Lung (tissue), 12 donors: ENCODE measurements around the gene ALDH1A3. TPM values are rescaled to one million over a fixed set of nuclear protein-coding genes. Genes with fewer than 3 reads are reported as not detected.

Experiments
- ATAC-seq: fragments of 200-7000 bp; cut with Tn5 transposase; one replicate; pipeline ENCODE4 v1.9.1; 2020; ENCODE audit warnings: moderate number of reproducible peaks; ENCODE audit not compliant: insufficient read depth, low FRiP score
- DNase-seq, 3 donors: peaks; one replicate each; pipeline ENCODE4 v3.0.0-alpha.2; 2013 to 2017
- H3K27ac ChIP-seq, 2 donors: one replicate each; pipeline ENCODE4 v1.5.1; 2013; ENCODE audit warnings: mild to moderate bottlenecking in 2 of 2, moderate library complexity in 2 of 2, control low read depth in 1 of 2, inconsistent platforms in 1 of 2, low read depth in 1 of 2, low read length in 1 of 2
- H3K27me3 ChIP-seq, 3 donors: one replicate each; pipeline ENCODE4 v1.5.1; 2013; ENCODE audit warnings: low read length in 2 of 3; ENCODE audit not compliant: control insufficient read depth in 3 of 3, insufficient read depth in 3 of 3
- H3K36me3 ChIP-seq, 4 donors: one replicate each; pipeline ENCODE4 v1.5.1; 2013; ENCODE audit warnings: low read length in 4 of 4, mild to moderate bottlenecking in 1 of 4, moderate library complexity in 1 of 4; ENCODE audit not compliant: control insufficient read depth in 4 of 4, insufficient read depth in 4 of 4
- H3K4me1 ChIP-seq, 5 donors: one replicate each; pipeline ENCODE4 v1.5.1; 2013; ENCODE audit warnings: low read length in 5 of 5, mild to moderate bottlenecking in 2 of 5, moderate library complexity in 1 of 5; ENCODE audit not compliant: control insufficient read depth in 5 of 5, insufficient read depth in 5 of 5
- H3K4me3 ChIP-seq: one replicate; pipeline ENCODE4 v1.5.1; 2013; ENCODE audit warnings: mild to moderate bottlenecking, control low read depth, moderate library complexity
- H3K9ac ChIP-seq, 2 donors: one replicate each; pipeline ENCODE4 v1.5.1; 2013; ENCODE audit warnings: low read length in 2 of 2, control low read depth in 1 of 2; ENCODE audit not compliant: insufficient read depth in 1 of 2
- H3K9me3 ChIP-seq, 4 donors: one replicate each; pipeline ENCODE4 v1.5.1; 2013; ENCODE audit warnings: low read length in 3 of 4, mild to moderate bottlenecking in 1 of 4, moderate library complexity in 1 of 4; ENCODE audit not compliant: control insufficient read depth in 4 of 4, insufficient read depth in 3 of 4
- WGBS, 2 donors: extraction: QIAGEN DNeasy Blood & Tissue Kit; methylation state at CpG; one replicate each; pipeline ENCODE4 v1.1.7; 2013; 5-methylcytosine and 5-hydroxymethylcytosine counted together
- polyA plus RNA-seq, 2 donors: library from polyadenylated mRNA; stranded (reverse); fragments of 200-250 nt; gene quantifications; one replicate each; pipeline ENCODE4 v1.2.1, GENCODE V29; 2013
- total RNA-seq, 2 donors: library from RNA; depleted of rRNA in 1 of 2; stranded (reverse); fragments of >200 nt in 1 of 2; gene quantifications; one replicate each; pipeline ENCODE4 v1.2.1, GENCODE V29; 2014 to 2021
- TF ChIP-seq, protein P1 (sequence below): IDR thresholded peaks from 2 replicates; pipeline ENCODE4 v1.5.1; 2012; ENCODE audit warnings: mild to moderate bottlenecking; ENCODE audit errors: control extremely low read depth, extremely low read depth
- donor health status: control.
- donor health status: control.
- donor health status: Bipolar disorder and iron deficiency.
- donor health status: healthy.
- donor health status: DM: yes; HTN: yes; CAD: no.

The ALDH1A3 gene
- total and polyA plus RNA-seq, 4 donors: 3.0 to 18.7 (median 14.8) TPM

DNA sequence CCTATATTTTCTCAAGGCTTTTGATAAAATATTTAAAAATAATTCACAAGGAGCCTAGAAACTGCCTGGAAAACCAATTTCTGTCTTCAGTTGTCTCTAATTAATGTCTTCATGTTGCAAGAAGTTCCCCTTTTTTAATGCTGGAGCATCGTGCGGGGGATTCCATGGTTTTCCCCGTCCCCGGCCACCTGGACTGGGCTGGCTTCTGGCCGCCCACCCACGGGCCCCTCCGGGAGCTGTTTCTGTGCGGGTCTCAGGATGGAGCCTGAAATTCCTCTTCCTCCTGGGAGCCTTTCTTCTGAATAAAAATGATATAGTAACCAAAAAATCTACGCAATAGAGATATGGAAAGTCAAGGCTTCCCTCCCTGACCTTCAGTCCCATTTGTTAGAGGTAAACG lies 31.5 kb downstream of the ALDH1A3 start:
- Histone ChIP-seq H3K36me3 (no peaks in the 10 kb centered on the region), H3K9ac (no peak overlapping the region), H3K27ac (no peak overlapping the region), H3K4me1 (peaks cover 0 to 22% (median 0%) of the 10 kb centered on the region in 5 donors), H3K4me3 (no peak overlapping the region), H3K9me3 (peaks cover 0 to 1% (median 0%) of the 10 kb centered on the region in 4 donors), H3K27me3 (no peaks in the 10 kb centered on the region)
- 79 to 87% methylated on average over 10 of the region's 10 CpGs for WGBS, 2 donors
- DNase-seq (no peak), ATAC-seq (no peak)
- TF ChIP-seq, protein P1, sequence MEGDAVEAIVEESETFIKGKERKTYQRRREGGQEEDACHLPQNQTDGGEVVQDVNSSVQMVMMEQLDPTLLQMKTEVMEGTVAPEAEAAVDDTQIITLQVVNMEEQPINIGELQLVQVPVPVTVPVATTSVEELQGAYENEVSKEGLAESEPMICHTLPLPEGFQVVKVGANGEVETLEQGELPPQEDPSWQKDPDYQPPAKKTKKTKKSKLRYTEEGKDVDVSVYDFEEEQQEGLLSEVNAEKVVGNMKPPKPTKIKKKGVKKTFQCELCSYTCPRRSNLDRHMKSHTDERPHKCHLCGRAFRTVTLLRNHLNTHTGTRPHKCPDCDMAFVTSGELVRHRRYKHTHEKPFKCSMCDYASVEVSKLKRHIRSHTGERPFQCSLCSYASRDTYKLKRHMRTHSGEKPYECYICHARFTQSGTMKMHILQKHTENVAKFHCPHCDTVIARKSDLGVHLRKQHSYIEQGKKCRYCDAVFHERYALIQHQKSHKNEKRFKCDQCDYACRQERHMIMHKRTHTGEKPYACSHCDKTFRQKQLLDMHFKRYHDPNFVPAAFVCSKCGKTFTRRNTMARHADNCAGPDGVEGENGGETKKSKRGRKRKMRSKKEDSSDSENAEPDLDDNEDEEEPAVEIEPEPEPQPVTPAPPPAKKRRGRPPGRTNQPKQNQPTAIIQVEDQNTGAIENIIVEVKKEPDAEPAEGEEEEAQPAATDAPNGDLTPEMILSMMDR: no peak

DNA sequence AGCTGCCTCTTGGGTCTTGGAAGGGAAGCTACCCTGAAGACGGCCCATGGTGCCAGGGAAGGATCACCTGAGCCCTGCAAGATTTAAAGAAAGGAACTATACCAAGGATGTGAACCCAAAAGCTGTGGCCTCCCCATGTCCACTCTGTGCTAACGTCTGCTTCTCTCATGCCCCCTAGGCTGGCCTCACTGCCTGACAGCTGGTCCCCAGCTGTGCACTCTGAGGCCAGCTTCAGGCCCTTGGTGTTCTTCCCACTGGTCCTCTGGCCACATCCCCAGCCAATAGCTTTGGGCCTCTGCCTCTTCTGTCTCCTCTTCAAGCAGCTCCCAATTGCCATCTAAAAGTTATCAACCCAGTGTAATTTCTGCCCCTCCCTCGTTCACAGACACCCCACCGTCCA lies 34.3 kb downstream of the ALDH1A3 start:
- Histone ChIP-seq H3K27me3 (peaks cover 0 to 22% (median 18%) of the 10 kb centered on the region in 3 donors), H3K27ac (no peak overlapping the region), H3K4me3 (no peak overlapping the region), H3K36me3 (no peaks in the 10 kb centered on the region), H3K9ac (no peak overlapping the region), H3K4me1 (peaks cover 0 to 25% (median 4%) of the 10 kb centered on the region in 5 donors), H3K9me3 (peaks cover 0 to 1% (median 0%) of the 10 kb centered on the region in 4 donors)
- 78 to 91% methylated on average over 4 of the region's 4 CpGs for WGBS, 2 donors
- peak; percentile 61 to 70 (median 63) for DNase-seq
- TF ChIP-seq, protein P1: no peak
- ATAC-seq: no peak

DNA sequence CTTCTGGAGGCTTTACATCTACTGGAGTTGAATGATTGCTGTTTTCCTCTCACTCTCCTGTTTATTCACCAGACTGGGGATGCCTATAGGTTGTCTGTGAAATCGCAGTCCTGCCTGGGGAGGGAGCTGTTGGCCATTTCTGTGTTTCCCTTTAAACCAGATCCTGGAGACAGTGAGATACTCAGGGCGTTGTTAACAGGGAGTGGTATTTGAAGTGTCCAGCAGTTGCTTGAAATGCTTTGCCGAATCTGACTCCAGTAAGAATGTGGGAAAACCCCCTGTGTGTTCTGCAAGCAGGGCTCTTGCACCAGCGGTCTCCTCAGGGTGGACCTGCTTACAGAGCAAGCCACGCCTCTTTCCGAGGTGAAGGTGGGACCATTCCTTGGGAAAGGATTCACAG lies 35.2 kb downstream of the ALDH1A3 start:
- ATAC-seq: peak; percentile 13
- WGBS, 2 donors: 47 to 79% methylated on average over 6 of the region's 6 CpGs

More for the DNA sequence above, 35.2 kb downstream of the ALDH1A3 start:
- Histone ChIP-seq H3K4me1 (peaks cover 0 to 23% (median 7%) of the 10 kb centered on the region in 5 donors), H3K4me3 (no peak overlapping the region), H3K27me3 (peaks cover 0 to 25% (median 21%) of the 10 kb centered on the region in 3 donors), H3K27ac (peak overlapping the region in 1 of 2 donors; percentile 34), H3K9me3 (peaks cover 0 to 1% (median 0%) of the 10 kb centered on the region in 4 donors), H3K36me3 (no peaks in the 10 kb centered on the region), H3K9ac (no peak overlapping the region)
- DNase-seq: peak; percentile 24 to 39 (median 34)
- TF ChIP-seq, protein P1: no peak
